Measurements from ENCODE around the gene SPNS2. TPM values are rescaled to one million over a fixed set of nuclear protein-coding genes. Genes with fewer than 3 reads are reported as not detected.

Gene SPNS2
- total RNA-seq, 3 donors from 2014 or later, result 9.2 to 24.5 (median 11.0) TPM

- Histone ChIP-seq H3K36me3 (ENCODE audit: low read depth) (no peaks in the 10 kb centered on the region), H3K9me3 (no peaks in the 10 kb centered on the region), H3K4me3 (no peak overlapping the region), H3K4me1 (ENCODE audit: low read depth) (no peaks in the 10 kb centered on the region)
- DNase-seq (no peak), ATAC-seq (no peak)
- no peak for TF ChIP-seq CTCF (IDR thresholded peaks at IDR 0.05)
- intact Hi-C loops (cut with DNase I, micrococcal nuclease), result no loop called here
Observed at GRCh38 chr17:4507361-4508111, 8.9 kb downstream of the SPNS2 start.

- TF ChIP-seq CTCF (IDR thresholded peaks at IDR 0.05), result no peak
- Histone ChIP-seq H3K4me1 (ENCODE audit: low read depth) (no peaks in the 10 kb centered on the region), H3K36me3 (ENCODE audit: low read depth) (no peaks in the 10 kb centered on the region), H3K9me3 (no peaks in the 10 kb centered on the region), H3K4me3 (no peak overlapping the region)
- intact Hi-C loops (cut with DNase I, micrococcal nuclease), result no loop called here
- ATAC-seq (no peak), DNase-seq (no peak)
Observed at GRCh38 chr17:4508207-4508606, 9.5 kb downstream of the SPNS2 start.

GRCh38 chr17:4509401-4509800 lies 10.7 kb downstream of the SPNS2 start:
- Histone ChIP-seq H3K36me3 (ENCODE audit: low read depth) (no peaks in the 10 kb centered on the region), H3K9me3 (no peaks in the 10 kb centered on the region), H3K4me1 (ENCODE audit: low read depth) (no peaks in the 10 kb centered on the region), H3K4me3 (no peak overlapping the region)
- TF ChIP-seq CTCF (IDR thresholded peaks at IDR 0.05), result no peak
- intact Hi-C loops (cut with DNase I, micrococcal nuclease), result no loop called here
- DNase-seq (no peak), ATAC-seq (peak; percentile 41)

- Histone ChIP-seq H3K36me3 (ENCODE audit: low read depth) (no peaks in the 10 kb centered on the region), H3K4me3 (no peak overlapping the region), H3K4me1 (ENCODE audit: low read depth) (no peaks in the 10 kb centered on the region), H3K9me3 (no peaks in the 10 kb centered on the region)
- no peak for DNase-seq
- TF ChIP-seq CTCF (IDR thresholded peaks at IDR 0.05), result no peak
- intact Hi-C loops (cut with DNase I, micrococcal nuclease), result no loop called here
- ATAC-seq, result no peak
Observed at GRCh38 chr17:4509923-4510617, 11.4 kb downstream of the SPNS2 start.

GRCh38 chr17:4510618-4510941 lies 11.9 kb downstream of the SPNS2 start:
- no peaks in the 10 kb centered on the region for H3K9me3 ChIP-seq
- DNase-seq, result no peak
- no peaks in the 10 kb centered on the region for H3K36me3 ChIP-seq (ENCODE audit: low read depth)
- intact Hi-C loops (cut with DNase I, micrococcal nuclease), result no loop called here
- TF ChIP-seq CTCF (IDR thresholded peaks at IDR 0.05), result no peak
- no peak for ATAC-seq
- H3K4me1 ChIP-seq (ENCODE audit: low read depth), result no peaks in the 10 kb centered on the region
- H3K4me3 ChIP-seq, result no peak overlapping the region
